SU-DHL-6 (cell line): ENCODE data around the gene ZNF599.

Experiments used
- EZH2phosphoT487 ChIP-seq: fragments of 200-600 bp; sonication (generic), shearing (Covaris generic); conservative IDR thresholded peaks from 2 replicates; pipeline ENCODE4 v1.6.1; 2018; ENCODE audit warnings: mild to moderate bottlenecking, antibody characterized with exemption, low read length, moderate library complexity, mixed read lengths
- TF ChIP-seq, protein P1 (sequence below): fragments of 200-600 bp; sonication (generic); IDR thresholded peaks from one replicate; pipeline ENCODE4 v1.5.1; 2017; ENCODE audit warnings: antibody characterized with exemption, mild to moderate bottlenecking, low read length, moderate library complexity; ENCODE audit not compliant: insufficient read depth, poor library complexity, severe bottlenecking

- TF ChIP-seq, protein P1, sequence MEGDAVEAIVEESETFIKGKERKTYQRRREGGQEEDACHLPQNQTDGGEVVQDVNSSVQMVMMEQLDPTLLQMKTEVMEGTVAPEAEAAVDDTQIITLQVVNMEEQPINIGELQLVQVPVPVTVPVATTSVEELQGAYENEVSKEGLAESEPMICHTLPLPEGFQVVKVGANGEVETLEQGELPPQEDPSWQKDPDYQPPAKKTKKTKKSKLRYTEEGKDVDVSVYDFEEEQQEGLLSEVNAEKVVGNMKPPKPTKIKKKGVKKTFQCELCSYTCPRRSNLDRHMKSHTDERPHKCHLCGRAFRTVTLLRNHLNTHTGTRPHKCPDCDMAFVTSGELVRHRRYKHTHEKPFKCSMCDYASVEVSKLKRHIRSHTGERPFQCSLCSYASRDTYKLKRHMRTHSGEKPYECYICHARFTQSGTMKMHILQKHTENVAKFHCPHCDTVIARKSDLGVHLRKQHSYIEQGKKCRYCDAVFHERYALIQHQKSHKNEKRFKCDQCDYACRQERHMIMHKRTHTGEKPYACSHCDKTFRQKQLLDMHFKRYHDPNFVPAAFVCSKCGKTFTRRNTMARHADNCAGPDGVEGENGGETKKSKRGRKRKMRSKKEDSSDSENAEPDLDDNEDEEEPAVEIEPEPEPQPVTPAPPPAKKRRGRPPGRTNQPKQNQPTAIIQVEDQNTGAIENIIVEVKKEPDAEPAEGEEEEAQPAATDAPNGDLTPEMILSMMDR: no peak
- no peak for TF ChIP-seq EZH2phosphoT487
Observed at GRCh38 chr19:34759218-34759917, 13.6 kb downstream of the ZNF599 start.
